GM20000 (cell line): Measurements from ENCODE around the gene RFX5.
"Not testable (repeated sequence)": the region's sequence is repeated elsewhere in the genome, so short reads cannot be mapped to it uniquely, and the experiment has no call there.

Experiments
- DNase-seq: peaks from one replicate; pipeline ENCODE4 v3.0.0; 2012; ENCODE audit warnings: low spot score
- CTCF ChIP-seq: IDR thresholded peaks from 2 replicates; pipeline ENCODE4 v1.5.1; 2012; ENCODE audit warnings: mild to moderate bottlenecking, control low read depth; ENCODE audit errors: extremely low read depth, missing control alignments

Gene RFX5

GRCh38 chr1:151352021-151352718 is 5.1 kb upstream of the RFX5 start:
- no peak for TF ChIP-seq CTCF
- no peak for DNase-seq

GRCh38 chr1:151350323-151350722 is 3.3 kb upstream of the RFX5 start:
- DNase-seq: not testable (repeated sequence)

GRCh38 chr1:151347523-151348246 is 633 bp upstream of the RFX5 start:
- DNase-seq: no peak
- TF ChIP-seq CTCF: no peak

- DNase-seq: no peak
- no peak for TF ChIP-seq CTCF
These were observed 827 bp downstream of the RFX5 start for GRCh38 chr1:151346082-151346768.

- DNase-seq: no peak
- TF ChIP-seq CTCF: no peak
These were observed 2.8 kb downstream of the RFX5 start for GRCh38 chr1:151344291-151344690.

- DNase-seq: no peak
- TF ChIP-seq CTCF: no peak
These were observed 3.5 kb downstream of the RFX5 start for GRCh38 chr1:151343587-151343986.

GRCh38 chr1:151342569-151342968 is 4.5 kb downstream of the RFX5 start:
- no peak for DNase-seq
- TF ChIP-seq CTCF: no peak

GRCh38 chr1:151342021-151342420 is 5.0 kb downstream of the RFX5 start:
- no peak for TF ChIP-seq CTCF
- no peak for DNase-seq
